ENCODE results near the gene SPTB. TPM values are rescaled to one million over a fixed set of nuclear protein-coding genes. Genes with fewer than 3 reads are reported as not detected.
A peak's percentile ranks its signal among the peaks of the same experiment; 100 is the strongest.
"Not testable (repeated sequence)": the region's sequence is repeated elsewhere in the genome, so short reads cannot be mapped to it uniquely, and the experiment has no call there.

SPTB gene
- total RNA-seq, 1 experiment from 2014 or later: not detected

GRCh38 chr14:64821651-64822050 is 58.1 kb downstream of the SPTB start:
- DNase-seq (ENCODE audit: low read depth): no peak

GRCh38 chr14:64818151-64818550 is 61.6 kb downstream of the SPTB start:
- DNase-seq (ENCODE audit: low read depth): no peak

- DNase-seq (ENCODE audit: low read depth): no peak
Observed at GRCh38 chr14:64817631-64818030, 62.1 kb downstream of the SPTB start.

GRCh38 chr14:64816221-64816783 is 63.4 kb downstream of the SPTB start:
- no peak for DNase-seq (ENCODE audit: low read depth)

- DNase-seq (ENCODE audit: low read depth): no peak
Observed at GRCh38 chr14:64815257-64815656, 64.5 kb downstream of the SPTB start.

- no peak for DNase-seq (ENCODE audit: low read depth)
Observed at GRCh38 chr14:64812412-64812811, 67.3 kb downstream of the SPTB start.

GRCh38 chr14:64811676-64812075 is 68.0 kb downstream of the SPTB start:
- DNase-seq (ENCODE audit: low read depth): no peak

- no peak for DNase-seq (ENCODE audit: low read depth)
Observed at GRCh38 chr14:64808449-64808848, 71.3 kb downstream of the SPTB start.

GRCh38 chr14:64807551-64807950 is 72.2 kb downstream of the SPTB start:
- no peak for DNase-seq (ENCODE audit: low read depth)

GRCh38 chr14:64806862-64807495 is 72.7 kb downstream of the SPTB start:
- DNase-seq (ENCODE audit: low read depth): no peak

GRCh38 chr14:64806202-64806861 is 73.4 kb downstream of the SPTB start:
- peak; percentile 68 for DNase-seq (ENCODE audit: low read depth)

GRCh38 chr14:64805646-64806045 is 74.1 kb downstream of the SPTB start:
- DNase-seq (ENCODE audit: low read depth): not testable (repeated sequence)

GRCh38 chr14:64804754-64805260 is 74.9 kb downstream of the SPTB start:
- no peak for DNase-seq (ENCODE audit: low read depth)

- no peak for DNase-seq (ENCODE audit: low read depth)
Observed at GRCh38 chr14:64801800-64802199, 77.9 kb downstream of the SPTB start.

- DNase-seq (ENCODE audit: low read depth): no peak
Observed at GRCh38 chr14:64801046-64801445, 78.7 kb downstream of the SPTB start.

- DNase-seq (ENCODE audit: low read depth): peak; percentile 48
Observed at GRCh38 chr14:64800000-64800399, 79.7 kb downstream of the SPTB start.

GRCh38 chr14:64799555-64799954 is 80.2 kb downstream of the SPTB start:
- DNase-seq (ENCODE audit: low read depth): no peak

- no peak for DNase-seq (ENCODE audit: low read depth)
Observed at GRCh38 chr14:64796369-64796768, 83.3 kb downstream of the SPTB start.

GRCh38 chr14:64795921-64796320 is 83.8 kb downstream of the SPTB start:
- DNase-seq (ENCODE audit: low read depth): no peak

GRCh38 chr14:64795211-64795610 is 84.5 kb downstream of the SPTB start:
- no peak for DNase-seq (ENCODE audit: low read depth)

- DNase-seq (ENCODE audit: low read depth): no peak
Observed at GRCh38 chr14:64792871-64793560, 86.7 kb downstream of the SPTB start.

- DNase-seq (ENCODE audit: low read depth): no peak
Observed at GRCh38 chr14:64792231-64792630, 87.5 kb downstream of the SPTB start.

Data from LHCN-M2 (cell line).